Caco-2 (cell line): ENCODE data around the gene ATP8A1. TPM values are rescaled to one million over a fixed set of nuclear protein-coding genes. Genes with fewer than 3 reads are reported as not detected.

Source experiments
- BruUV-seq: library from RNA; stranded (reverse); fragments of 400-500 nt; replicated peaks from 2 replicates; lab custom pipeline; 2021; lab: Mats Ljungman, UMichigan
- CTCF ChIA-PET: fragments of 300-600 bp; sonication (Branson Sonifier 250); formaldehyde crosslinking; loops from one replicate; lab custom pipeline; 2022; ENCODE audit warnings: antibody characterized with exemption; lab: Charles Lee
- POLR2A ChIA-PET: fragments of 300-600 bp; sonication (Branson Sonifier 250); formaldehyde crosslinking; loops from one replicate; lab custom pipeline; 2022; ENCODE audit warnings: antibody characterized with exemption; lab: Charles Lee
- DNase-seq, 2 experiments: peaks; one replicate each; pipeline versions ENCODE4 v3.0.0 to v3.0.0-alpha.2; 2020 to 2022
- H3K27me3 ChIP-seq: replicated peaks from 2 replicates; pipeline ENCODE4 v1.6.0; 2011; ENCODE audit warnings: low read length; ENCODE audit not compliant: control insufficient read depth, insufficient read depth
- H3K36me3 ChIP-seq: 2 replicates; pipeline ENCODE4 v1.5.1; 2011; ENCODE audit warnings: low read length; ENCODE audit not compliant: control insufficient read depth, insufficient read depth
- H3K4me1 ChIP-seq: fragments of 250-450 bp; sonication (Bioruptor Pico); 2 replicates; pipeline ENCODE4 v1.5.1; 2020; ENCODE audit warnings: mild to moderate bottlenecking
- H3K4me3 ChIP-seq: 2 replicates; pipeline ENCODE4 v1.5.1; 2011; ENCODE audit warnings: low read depth, mild to moderate bottlenecking, control low read depth, low read length
- H3K9me3 ChIP-seq: fragments of 250-450 bp; sonication (Bioruptor Pico); 2 replicates; pipeline ENCODE4 v1.5.1; 2020; ENCODE audit warnings: mild to moderate bottlenecking, moderate library complexity
- H3K27ac Mint-ChIP-seq: one replicate; pipeline ENCODE4 v1.8.0; 2022; ENCODE audit warnings: mixed read lengths; ENCODE audit not compliant: unreplicated experiment
- H3K27me3 Mint-ChIP-seq: one replicate; pipeline ENCODE4 v1.8.0; 2022; ENCODE audit warnings: mixed read lengths; ENCODE audit not compliant: insufficient read depth, unreplicated experiment
- H3K36me3 Mint-ChIP-seq: one replicate; pipeline ENCODE4 v1.8.0; 2022; ENCODE audit warnings: mild to moderate bottlenecking, mixed read lengths; ENCODE audit not compliant: insufficient read depth, unreplicated experiment
- H3K4me1 Mint-ChIP-seq: one replicate; pipeline ENCODE4 v1.8.0; 2022; ENCODE audit warnings: low read depth, mixed read lengths; ENCODE audit not compliant: unreplicated experiment
- H3K4me3 Mint-ChIP-seq: one replicate; pipeline ENCODE4 v1.8.0; 2022; ENCODE audit warnings: mild to moderate bottlenecking, moderate library complexity, mixed read lengths; ENCODE audit not compliant: unreplicated experiment
- H3K9me3 Mint-ChIP-seq: one replicate; pipeline ENCODE4 v1.8.0; 2022; ENCODE audit warnings: mixed read lengths; ENCODE audit not compliant: unreplicated experiment
- CTCF ChIP-seq, 2 experiments: fragments of 200-600 bp in 1 of 2; IDR thresholded peaks; 1 replicate in 1 of 2; 2 replicates in 1 of 2; pipeline versions ENCODE4 v1.5.1 to v1.8.0; 2011 to 2022; ENCODE audit warnings: antibody characterized with exemption in 1 of 2, control low read depth in 1 of 2, inconsistent platforms in 1 of 2, low read depth in 1 of 2, low read length in 1 of 2, mild to moderate bottlenecking in 1 of 2, moderate library complexity in 1 of 2; ENCODE audit not compliant: insufficient read depth in 1 of 2, severe bottlenecking in 1 of 2, unreplicated experiment in 1 of 2
- intact Hi-C: fragments of 100-400 bp; cut with micrococcal nuclease; formaldehyde crosslinking; loops from one replicate; pipeline ENCODE4 v1.10.0; 2022; ENCODE audit not compliant: unreplicated experiment
- total RNA-seq: library from RNA; stranded (reverse); gene quantifications from 2 replicates; pipeline ENCODE4 v1.2.3, GENCODE V29; 2022

Gene ATP8A1
- total RNA-seq, 1 experiment from 2014 or later, result 9.3 TPM

GRCh38 chr4:42628740-42629139 lies 28.2 kb downstream of the ATP8A1 start:
- Mint-ChIP-seq H3K4me3 (no peak overlapping the region), H3K4me1 (peaks cover 10% of the 10 kb centered on the region), H3K36me3 (peaks cover 6% of the 10 kb centered on the region), H3K27ac (no peak overlapping the region), H3K27me3 (no peaks in the 10 kb centered on the region), H3K9me3 (no peaks in the 10 kb centered on the region)
- no peaks in the 10 kb centered on the region for H3K27me3 ChIP-seq
- intact Hi-C loops, result no loop called here
- H3K36me3 ChIP-seq, result no peaks in the 10 kb centered on the region
- H3K4me1 ChIP-seq, result peaks cover 9% of the 10 kb centered on the region; the same call in 1 of the 2 replicates
- BruUV-seq, result no TSS peak
- ChIA-PET CTCF (no interaction called here), POLR2A (no interaction called here)
- no peak for DNase-seq
- no peaks in the 10 kb centered on the region for H3K9me3 ChIP-seq
- H3K4me3 ChIP-seq, result no peak overlapping the region
- TF ChIP-seq CTCF (IDR thresholded peaks at IDR 0.05; ENCODE audit: insufficient read depth in 1 of 2, low read depth in 1 of 2, low read length in 1 of 2, severe bottlenecking in 1 of 2, unreplicated experiment in 1 of 2), result no peak

GRCh38 chr4:42627885-42628646 lies 28.8 kb downstream of the ATP8A1 start:
- no peaks in the 10 kb centered on the region for H3K27me3 Mint-ChIP-seq
- TF ChIP-seq CTCF (IDR thresholded peaks at IDR 0.05; ENCODE audit: insufficient read depth in 1 of 2, low read depth in 1 of 2, low read length in 1 of 2, severe bottlenecking in 1 of 2, unreplicated experiment in 1 of 2), result no peak
- H3K9me3 Mint-ChIP-seq, result no peaks in the 10 kb centered on the region
- H3K4me1 Mint-ChIP-seq, result peaks cover 7% of the 10 kb centered on the region
- Histone ChIP-seq H3K4me1 (peaks cover 9% of the 10 kb centered on the region; the same call in 1 of the 2 replicates), H3K9me3 (no peaks in the 10 kb centered on the region), H3K36me3 (no peaks in the 10 kb centered on the region), H3K4me3 (no peak overlapping the region), H3K27me3 (no peaks in the 10 kb centered on the region)
- H3K27ac Mint-ChIP-seq, result no peak overlapping the region
- ChIA-PET CTCF (no interaction called here), POLR2A (no interaction called here)
- DNase-seq, result no peak
- H3K36me3 Mint-ChIP-seq, result peaks cover 6% of the 10 kb centered on the region
- BruUV-seq, result no TSS peak
- intact Hi-C loops, result no loop called here
- H3K4me3 Mint-ChIP-seq, result no peak overlapping the region

- DNase-seq, result no peak
- H3K4me1 Mint-ChIP-seq, result peaks cover 7% of the 10 kb centered on the region
- intact Hi-C loops, result no loop called here
- peaks cover 9% of the 10 kb centered on the region; the same call in 1 of the 2 replicates for H3K4me1 ChIP-seq
- H3K4me3 ChIP-seq, result no peak overlapping the region
- H3K27ac Mint-ChIP-seq, result no peak overlapping the region
- no peaks in the 10 kb centered on the region for H3K27me3 ChIP-seq
- H3K27me3 Mint-ChIP-seq, result no peaks in the 10 kb centered on the region
- peaks cover 6% of the 10 kb centered on the region for H3K36me3 Mint-ChIP-seq
- CTCF ChIA-PET, result no interaction called here
- H3K9me3 ChIP-seq, result no peaks in the 10 kb centered on the region
- H3K36me3 ChIP-seq, result no peaks in the 10 kb centered on the region
- POLR2A ChIA-PET, result no interaction called here
- no peak for TF ChIP-seq CTCF (IDR thresholded peaks at IDR 0.05; ENCODE audit: insufficient read depth in 1 of 2, low read depth in 1 of 2, low read length in 1 of 2, severe bottlenecking in 1 of 2, unreplicated experiment in 1 of 2)
- no peaks in the 10 kb centered on the region for H3K9me3 Mint-ChIP-seq
- BruUV-seq, result no TSS peak
- no peak overlapping the region for H3K4me3 Mint-ChIP-seq
These were observed 30.2 kb downstream of the ATP8A1 start for GRCh38 chr4:42626629-42627146.
